Activated gamma-delta T cell (primary cell): ENCODE data around the gene CLCN1.

Experiments
- DNase-seq: peaks from one replicate; lab custom pipeline; 2025; lab: John Stamatoyannopoulos, UW

Gene CLCN1

GRCh38 chr7:143295870-143296269 is 20.0 kb upstream of the CLCN1 start:
- no peak for DNase-seq

DNA sequence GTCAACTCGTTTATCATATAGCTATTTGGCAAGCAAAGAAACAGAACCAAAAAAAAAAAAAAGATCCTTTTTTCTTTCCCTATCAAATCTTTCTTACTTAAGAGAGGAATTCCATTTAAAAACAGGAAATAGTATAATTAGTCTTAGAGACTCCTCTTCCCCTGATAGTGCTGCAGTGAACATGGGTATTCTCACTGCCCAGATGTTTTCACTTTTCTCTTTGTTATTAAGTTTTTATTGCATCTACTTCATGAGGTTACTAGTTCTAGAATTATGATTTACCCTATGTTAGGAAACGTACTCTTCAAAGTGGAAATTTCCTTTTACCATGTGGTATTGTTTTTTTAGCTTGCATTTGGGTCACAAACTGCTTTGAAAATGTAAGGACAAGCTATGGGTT is 19.2 kb upstream of the CLCN1 start:
- DNase-seq: no peak

GRCh38 chr7:143299346-143299745 is 16.6 kb upstream of the CLCN1 start:
- DNase-seq: no peak

DNA sequence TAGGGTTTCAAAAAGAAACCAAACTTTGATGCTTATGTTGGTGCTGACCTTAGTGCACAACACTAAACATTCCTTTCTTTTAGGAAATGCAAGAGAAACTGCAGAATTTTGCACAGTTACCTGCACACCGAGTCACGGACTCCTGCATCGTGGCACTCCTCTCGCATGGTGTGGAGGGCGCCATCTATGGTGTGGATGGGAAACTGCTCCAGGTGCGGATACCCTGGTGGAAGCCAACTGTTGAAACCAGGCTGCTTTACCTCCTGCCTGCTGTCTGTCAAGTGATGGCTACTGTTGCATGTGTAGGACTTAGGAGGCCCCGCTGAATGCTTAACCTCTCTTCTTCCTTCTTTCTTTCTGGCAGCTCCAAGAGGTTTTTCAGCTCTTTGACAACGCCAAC is 16.1 kb upstream of the CLCN1 start:
- DNase-seq: no peak

DNA sequence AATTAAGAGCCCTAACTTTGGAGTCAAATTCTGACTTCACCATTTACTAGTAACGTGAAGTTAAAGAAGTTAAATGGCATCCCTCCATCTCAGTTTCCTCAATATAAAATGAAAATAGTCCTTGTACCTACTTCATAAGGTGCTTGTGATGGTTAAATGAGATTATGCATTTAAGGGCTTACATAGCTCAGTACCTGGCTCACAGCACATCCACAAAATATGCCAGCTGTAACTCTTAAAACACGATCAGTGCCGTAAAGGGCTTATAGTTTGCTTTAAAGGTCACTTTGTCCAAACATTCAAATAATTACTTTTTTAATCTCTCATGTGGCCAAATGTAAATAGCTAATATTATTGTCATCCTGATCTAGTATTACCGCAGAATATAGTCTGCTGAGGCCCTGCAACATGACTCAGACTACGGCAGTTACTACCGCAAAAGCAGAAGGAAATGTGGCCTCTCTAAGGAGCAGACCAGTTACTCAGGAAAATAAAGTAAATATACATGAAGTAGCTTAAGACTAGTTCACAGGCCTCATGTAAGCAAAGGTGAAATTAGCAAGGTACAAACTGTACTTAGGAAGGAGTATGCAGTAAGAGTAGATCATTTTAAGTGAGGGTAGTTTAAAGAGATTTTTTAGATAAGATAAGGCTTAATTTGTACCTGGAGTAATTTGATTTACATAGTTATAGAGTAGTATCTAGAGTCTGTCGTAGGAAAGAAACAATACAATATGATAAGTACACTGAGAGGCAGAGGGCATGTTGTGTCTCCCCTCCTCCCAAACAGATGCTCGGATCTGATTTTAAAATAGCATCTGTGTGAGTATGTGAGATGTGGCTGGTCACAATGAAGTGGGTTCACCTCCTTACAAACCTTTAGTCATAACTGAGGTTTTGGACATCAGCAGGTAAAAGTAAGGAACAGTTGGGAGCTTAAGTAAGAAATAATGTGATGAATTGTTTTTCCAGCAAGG is 14.7 kb upstream of the CLCN1 start:
- no peak for DNase-seq

GRCh38 chr7:143303733-143304132 is 12.2 kb upstream of the CLCN1 start:
- no peak for DNase-seq

DNA sequence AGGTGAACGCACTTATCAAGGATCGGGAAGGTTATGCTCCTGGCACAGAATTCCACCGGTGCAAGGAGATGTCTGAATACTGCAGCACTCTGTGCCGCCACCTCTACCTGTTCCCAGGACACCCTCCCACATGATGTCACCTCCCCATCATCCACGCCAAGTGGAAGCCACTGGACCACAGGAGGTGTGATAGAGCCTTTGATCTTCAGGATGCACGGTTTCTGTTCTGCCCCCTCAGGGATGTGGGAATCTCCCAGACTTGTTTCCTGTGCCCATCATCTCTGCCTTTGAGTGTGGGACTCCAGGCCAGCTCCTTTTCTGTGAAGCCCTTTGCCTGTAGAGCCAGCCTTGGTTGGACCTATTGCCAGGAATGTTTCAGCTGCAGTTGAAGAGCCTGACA is 11.0 kb upstream of the CLCN1 start:
- DNase-seq: no peak

- peak; percentile 14 for DNase-seq
These were observed 10.4 kb upstream of the CLCN1 start for GRCh38 chr7:143305423-143306070.

- no peak for DNase-seq
These were observed 7.3 kb upstream of the CLCN1 start for GRCh38 chr7:143308632-143309031.

- DNase-seq: no peak
These were observed 1.8 kb upstream of the CLCN1 start for GRCh38 chr7:143314127-143314526.

GRCh38 chr7:143316492-143316891 is 581 bp downstream of the CLCN1 start:
- DNase-seq: no peak

DNA sequence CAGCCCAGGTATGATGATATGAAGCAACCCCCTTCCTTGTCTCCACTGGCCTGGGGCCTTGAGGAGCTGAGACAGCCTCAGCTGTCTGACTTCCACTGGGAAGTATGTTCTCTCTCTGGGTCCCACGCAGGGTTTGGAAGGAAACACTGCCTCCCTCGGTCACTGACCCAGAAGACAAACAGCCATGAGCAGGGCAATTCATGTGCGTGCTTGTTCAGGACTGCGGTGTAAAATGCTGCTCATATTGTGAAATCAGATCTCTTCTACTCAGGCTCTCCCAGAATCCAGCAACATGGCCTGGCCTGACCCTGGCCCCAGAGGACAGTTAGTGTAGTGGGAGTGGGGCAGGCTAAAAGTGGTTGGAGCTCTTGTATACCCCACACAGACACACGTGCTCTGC is 2.8 kb downstream of the CLCN1 start:
- no peak for DNase-seq

GRCh38 chr7:143320620-143321019 is 4.7 kb downstream of the CLCN1 start:
- DNase-seq: no peak

GRCh38 chr7:143321242-143321641 is 5.3 kb downstream of the CLCN1 start:
- DNase-seq: no peak

DNA sequence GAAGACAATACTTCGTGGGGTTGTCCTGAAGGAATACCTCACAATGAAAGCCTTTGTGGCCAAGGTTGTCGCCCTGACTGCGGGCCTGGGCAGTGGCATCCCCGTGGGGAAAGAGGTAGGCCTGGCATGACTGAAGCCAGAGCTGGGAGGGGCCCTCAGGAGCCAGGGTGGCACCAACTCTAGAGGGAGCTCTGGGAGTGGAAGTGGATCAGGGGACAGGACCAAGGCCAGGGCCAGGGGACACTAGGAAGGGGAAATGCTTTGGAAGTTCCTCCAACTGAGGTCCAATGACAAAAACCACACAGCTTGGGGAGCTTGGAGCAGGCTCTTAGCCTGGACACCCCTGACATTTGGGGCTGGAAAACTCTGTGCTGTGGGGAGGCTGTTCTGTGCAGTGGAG is 5.8 kb downstream of the CLCN1 start:
- no peak for DNase-seq

DNA sequence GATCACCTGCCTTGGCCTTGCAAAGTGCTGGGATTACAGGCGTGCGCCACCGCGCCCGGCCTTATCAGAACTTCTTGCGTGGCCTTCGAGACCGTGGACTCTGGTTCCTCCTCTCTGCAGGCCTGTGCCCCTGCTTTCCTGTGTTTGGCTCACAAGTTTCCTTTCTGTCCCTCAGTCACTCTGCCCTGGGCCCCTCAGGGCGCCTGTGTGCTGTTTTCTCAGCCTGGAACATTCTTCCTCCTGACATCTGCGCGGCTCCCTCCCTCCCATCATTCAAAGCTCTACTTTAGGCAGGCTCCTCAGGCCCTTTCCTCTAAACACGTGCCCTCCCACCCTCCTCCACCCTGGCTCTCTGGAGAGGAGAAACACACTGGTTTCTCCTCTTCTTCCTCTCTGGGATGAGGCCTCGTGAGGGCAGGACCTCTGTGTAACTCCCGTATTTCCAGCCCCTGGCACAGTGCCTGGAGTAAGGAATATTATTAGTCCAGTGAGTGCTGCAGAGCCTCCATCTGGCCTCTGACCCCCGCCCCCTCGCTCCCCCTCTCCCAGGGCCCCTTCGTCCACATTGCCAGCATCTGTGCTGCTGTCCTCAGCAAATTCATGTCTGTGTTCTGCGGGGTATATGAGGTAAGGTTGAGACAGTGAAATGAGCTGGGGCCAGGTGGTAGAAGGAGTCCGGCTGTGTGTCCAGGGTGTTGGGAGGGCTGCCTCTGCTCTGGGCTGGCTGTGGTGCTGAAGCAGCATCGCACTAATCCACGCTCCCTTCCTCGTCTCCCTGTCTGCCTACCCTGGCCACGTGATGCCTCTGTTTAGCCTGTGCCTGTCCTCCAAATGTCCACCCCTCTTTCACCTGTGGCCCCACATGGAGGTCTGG is 7.1 kb downstream of the CLCN1 start:
- no peak for DNase-seq

DNA sequence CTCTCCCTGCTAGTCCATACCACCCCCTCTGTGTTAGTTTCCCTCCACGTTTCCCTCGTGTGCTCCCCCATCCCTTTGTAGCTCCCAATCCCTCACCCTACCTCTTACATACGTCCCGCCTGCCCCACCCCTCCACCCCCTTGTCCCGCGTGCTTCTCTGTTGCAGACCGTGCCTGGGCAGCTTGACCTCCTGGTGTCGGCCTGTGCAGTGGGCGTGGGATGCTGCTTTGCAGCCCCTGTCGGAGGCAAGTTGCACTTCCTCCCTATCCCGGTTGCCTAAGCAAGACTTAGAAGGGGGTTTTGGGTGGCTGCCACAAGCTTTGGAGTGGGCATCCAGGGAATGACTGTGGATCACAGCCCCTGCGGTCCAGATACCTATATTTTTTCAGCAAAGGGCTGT is 7.7 kb downstream of the CLCN1 start:
- no peak for DNase-seq

GRCh38 chr7:143325240-143325639 is 9.3 kb downstream of the CLCN1 start:
- no peak for DNase-seq

DNA sequence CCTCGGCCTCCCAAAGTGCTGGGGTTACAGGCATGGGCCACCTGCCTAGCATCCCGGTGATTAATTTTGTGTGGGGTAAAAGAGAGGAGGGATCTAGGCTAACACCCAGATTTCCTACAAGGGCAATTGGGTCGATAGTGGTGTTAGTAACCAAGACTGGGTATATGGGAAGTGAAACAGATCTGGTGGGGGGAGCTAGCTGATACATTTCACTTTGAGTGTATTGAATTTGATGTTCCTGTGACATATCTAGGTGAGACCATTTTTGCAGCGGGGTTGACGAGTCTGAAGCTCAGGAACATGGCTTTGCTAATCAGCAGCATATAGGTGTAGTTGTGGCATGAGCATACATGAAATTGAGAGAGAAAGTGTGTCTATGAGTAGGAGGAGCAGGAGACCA is 12.0 kb downstream of the CLCN1 start:
- no peak for DNase-seq

DNA sequence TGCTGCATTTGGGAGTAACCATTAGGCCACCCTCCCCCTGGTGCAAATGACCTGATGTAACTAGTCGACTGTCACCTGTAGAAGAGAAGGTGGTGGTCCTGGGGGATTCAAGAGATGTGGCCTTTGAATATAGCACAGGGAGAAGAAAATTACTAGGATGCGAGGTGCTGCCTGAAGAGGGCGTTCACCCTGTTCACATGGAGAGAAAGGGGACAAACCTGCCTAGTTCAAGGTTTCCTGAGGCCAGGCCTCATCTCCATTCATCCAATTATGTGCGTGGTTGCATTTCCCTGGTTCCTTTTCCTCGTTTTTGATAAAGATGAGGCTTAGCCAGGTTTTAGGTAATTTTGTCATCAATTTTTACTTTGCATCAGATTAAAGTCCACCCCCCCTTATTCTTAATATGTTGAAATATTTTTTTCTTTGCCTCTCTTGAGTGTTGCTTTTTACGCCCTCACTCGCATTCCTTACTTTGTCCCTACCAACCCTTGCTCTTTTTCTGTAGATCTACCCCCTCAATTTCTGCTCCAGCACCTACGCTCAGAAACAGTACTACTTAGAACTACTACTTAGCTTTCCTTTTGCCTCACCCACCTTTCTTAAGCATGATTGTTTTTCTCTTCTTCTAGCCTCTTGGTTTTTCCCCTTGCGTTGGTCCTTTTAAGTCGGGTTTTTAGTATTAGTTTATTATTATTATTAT is 13.7 kb downstream of the CLCN1 start:
- no peak for DNase-seq

DNA sequence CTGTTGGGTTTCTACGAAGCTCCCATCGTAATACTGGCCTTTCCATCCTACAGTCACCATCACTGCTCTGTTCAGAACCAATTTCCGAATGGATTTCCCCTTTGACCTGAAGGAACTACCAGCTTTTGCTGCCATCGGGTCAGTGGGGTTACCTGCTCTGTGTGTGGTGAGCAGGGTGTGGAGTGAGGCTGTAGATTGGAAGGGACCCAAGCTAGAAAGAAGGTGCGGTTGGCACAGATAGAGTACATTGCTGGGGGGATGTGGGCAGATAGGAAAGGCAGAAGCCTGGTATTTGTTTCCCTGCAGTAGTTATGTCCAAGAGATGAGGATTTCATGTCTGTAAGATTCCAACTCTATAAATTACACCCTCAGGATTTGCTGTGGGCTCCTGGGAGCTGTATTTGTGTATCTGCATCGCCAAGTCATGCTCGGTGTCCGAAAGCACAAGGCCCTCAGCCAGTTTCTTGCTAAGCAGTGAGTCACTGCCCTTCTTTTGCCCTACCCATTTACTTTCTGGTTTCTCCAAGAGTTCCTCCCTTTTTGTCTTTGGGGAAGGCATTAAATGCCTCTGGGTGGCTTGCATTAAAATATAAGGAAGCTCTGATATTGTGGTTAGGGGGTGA is 15.4 kb downstream of the CLCN1 start:
- no peak for DNase-seq
